Epithelial cell of esophagus (primary cell): ENCODE results near the gene ARHGAP40.
"Not testable (repeated sequence)": the region's sequence is repeated elsewhere in the genome, so short reads cannot be mapped to it uniquely, and the experiment has no call there.

Experiments
- DNase-seq: peaks from one replicate; pipeline ENCODE4 v3.0.0; 2010; ENCODE audit warnings: low read depth
- H3K4me3 ChIP-seq: 2 replicates; pipeline ENCODE4 v1.5.1; 2011; ENCODE audit warnings: mild to moderate bottlenecking, low read length, control low read depth
- CTCF ChIP-seq: IDR thresholded peaks from 2 replicates; pipeline ENCODE4 v1.5.1; 2011; ENCODE audit warnings: low read depth, mild to moderate bottlenecking, low read length, control low read depth, inconsistent platforms; ENCODE audit not compliant: insufficient read depth; ENCODE audit errors: missing control alignments

The ARHGAP40 gene

GRCh38 chr20:38586181-38586525 lies 15.5 kb upstream of the ARHGAP40 start:
- no peak for DNase-seq
- TF ChIP-seq CTCF: no peak
- H3K4me3 ChIP-seq: no peak overlapping the region

- no peak for DNase-seq
- H3K4me3 ChIP-seq: no peak overlapping the region
- no peak for TF ChIP-seq CTCF
These were observed 13.3 kb upstream of the ARHGAP40 start for GRCh38 chr20:38588303-38588702.

GRCh38 chr20:38589351-38589750 lies 12.3 kb upstream of the ARHGAP40 start:
- no peak for DNase-seq
- TF ChIP-seq CTCF: no peak
- no peak overlapping the region for H3K4me3 ChIP-seq

- TF ChIP-seq CTCF: no peak
- H3K4me3 ChIP-seq: no peak overlapping the region
These were observed 11.5 kb upstream of the ARHGAP40 start for GRCh38 chr20:38589967-38590675.

GRCh38 chr20:38590676-38591473 lies 10.7 kb upstream of the ARHGAP40 start:
- H3K4me3 ChIP-seq: no peak overlapping the region
- DNase-seq: peak; percentile 34
- TF ChIP-seq CTCF: peak; percentile 4

More at GRCh38 chr20:38589967-38590675, 11.5 kb upstream of the ARHGAP40 start:
- DNase-seq: no peak

- H3K4me3 ChIP-seq: no peak overlapping the region
- DNase-seq: no peak
- no peak for TF ChIP-seq CTCF
These were observed 9.9 kb upstream of the ARHGAP40 start for GRCh38 chr20:38591474-38592410.

GRCh38 chr20:38592411-38592790 lies 9.2 kb upstream of the ARHGAP40 start:
- not testable (repeated sequence) for DNase-seq, H3K4me3 ChIP-seq

- H3K4me3 ChIP-seq, DNase-seq: not testable (repeated sequence)
These were observed 7.3 kb upstream of the ARHGAP40 start for GRCh38 chr20:38594281-38594680.

- not testable (repeated sequence) for H3K4me3 ChIP-seq, DNase-seq
These were observed 5.7 kb upstream of the ARHGAP40 start for GRCh38 chr20:38595886-38596285.
